Hepatocyte (in vitro differentiated cells): ENCODE measurements around the gene FAM227B.

ENCODE experiments used
- EZH2 ChIP-seq: fragments of 200-600 bp; sonication (generic); IDR thresholded peaks from 2 replicates; pipeline ENCODE4 v1.6.1; 2016; ENCODE audit warnings: antibody characterized with exemption, mild to moderate bottlenecking, borderline replicate concordance
- EZH2phosphoT487 ChIP-seq: fragments of 200-600 bp; sonication (generic); IDR thresholded peaks from one replicate; pipeline ENCODE4 v1.6.1; 2018; ENCODE audit warnings: antibody characterized with exemption, mild to moderate bottlenecking, low read depth, moderate library complexity; ENCODE audit not compliant: unreplicated experiment, severe bottlenecking
- TF ChIP-seq, protein P1 (sequence below): fragments of 200-600 bp; sonication (generic); IDR thresholded peaks from 2 replicates; pipeline ENCODE4 v1.5.1; 2016; ENCODE audit warnings: antibody characterized with exemption, mild to moderate bottlenecking; ENCODE audit not compliant: poor library complexity

GRCh38 chr15:49570672-49571071, 49.9 kb downstream of the FAM227B start:
- TF ChIP-seq, protein P1, sequence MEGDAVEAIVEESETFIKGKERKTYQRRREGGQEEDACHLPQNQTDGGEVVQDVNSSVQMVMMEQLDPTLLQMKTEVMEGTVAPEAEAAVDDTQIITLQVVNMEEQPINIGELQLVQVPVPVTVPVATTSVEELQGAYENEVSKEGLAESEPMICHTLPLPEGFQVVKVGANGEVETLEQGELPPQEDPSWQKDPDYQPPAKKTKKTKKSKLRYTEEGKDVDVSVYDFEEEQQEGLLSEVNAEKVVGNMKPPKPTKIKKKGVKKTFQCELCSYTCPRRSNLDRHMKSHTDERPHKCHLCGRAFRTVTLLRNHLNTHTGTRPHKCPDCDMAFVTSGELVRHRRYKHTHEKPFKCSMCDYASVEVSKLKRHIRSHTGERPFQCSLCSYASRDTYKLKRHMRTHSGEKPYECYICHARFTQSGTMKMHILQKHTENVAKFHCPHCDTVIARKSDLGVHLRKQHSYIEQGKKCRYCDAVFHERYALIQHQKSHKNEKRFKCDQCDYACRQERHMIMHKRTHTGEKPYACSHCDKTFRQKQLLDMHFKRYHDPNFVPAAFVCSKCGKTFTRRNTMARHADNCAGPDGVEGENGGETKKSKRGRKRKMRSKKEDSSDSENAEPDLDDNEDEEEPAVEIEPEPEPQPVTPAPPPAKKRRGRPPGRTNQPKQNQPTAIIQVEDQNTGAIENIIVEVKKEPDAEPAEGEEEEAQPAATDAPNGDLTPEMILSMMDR = no peak
- TF ChIP-seq EZH2 (no peak), EZH2phosphoT487 (no peak)
